H9 (cell line): Measurements from ENCODE around the gene NKX1-2. TPM values are rescaled to one million over a fixed set of nuclear protein-coding genes. Genes with fewer than 3 reads are reported as not detected.

Experiments used
- DNase-seq: peaks from one replicate; pipeline ENCODE4 v3.0.0-alpha.2; 2017
- H2AFZ ChIP-seq: one replicate; pipeline ENCODE4 v1.6.1; 2013; ENCODE audit warnings: mild to moderate bottlenecking, low read length, control low read depth, moderate library complexity
- H2AK5ac ChIP-seq: 2 replicates; pipeline ENCODE4 v1.6.1; 2013; ENCODE audit warnings: low read length, control low read depth, mixed read lengths; ENCODE audit not compliant: insufficient read length
- H2BK120ac ChIP-seq: one replicate; pipeline ENCODE4 v1.6.1; 2013; ENCODE audit warnings: low read depth, mild to moderate bottlenecking, low read length, control low read depth, inconsistent platforms; ENCODE audit not compliant: poor library complexity, severe bottlenecking
- H2BK12ac ChIP-seq: 2 replicates; pipeline ENCODE4 v1.6.1; 2013; ENCODE audit warnings: low read length, control low read depth, mixed read lengths, low read depth; ENCODE audit not compliant: insufficient read length
- H2BK15ac ChIP-seq: 2 replicates; pipeline ENCODE4 v1.6.1; 2013; ENCODE audit warnings: low read depth, low read length, control low read depth
- H2BK20ac ChIP-seq: one replicate; pipeline ENCODE4 v1.6.1; 2013; ENCODE audit warnings: low read depth, mild to moderate bottlenecking, low read length, control low read depth, inconsistent platforms; ENCODE audit not compliant: poor library complexity, severe bottlenecking
- H2BK5ac ChIP-seq: 2 replicates; pipeline ENCODE4 v1.6.1; 2013; ENCODE audit warnings: low read length, control low read depth, mixed read lengths; ENCODE audit not compliant: insufficient read length
- H3K14ac ChIP-seq: 2 replicates; pipeline ENCODE4 v1.6.1; 2013; ENCODE audit warnings: low read length, control low read depth; ENCODE audit not compliant: insufficient read depth
- H3K18ac ChIP-seq: 2 replicates; pipeline ENCODE4 v1.6.1; 2013; ENCODE audit warnings: low read depth, mild to moderate bottlenecking, mixed read lengths, low read length, control low read depth; ENCODE audit not compliant: insufficient read length
- H3K23ac ChIP-seq: 2 replicates; pipeline ENCODE4 v1.6.1; 2013; ENCODE audit warnings: low read length, control low read depth, mixed read lengths, low read depth; ENCODE audit not compliant: insufficient read length
- H3K23me2 ChIP-seq: 2 replicates; pipeline ENCODE4 v1.6.1; 2013; ENCODE audit warnings: low read depth, mild to moderate bottlenecking, mixed read lengths, low read length, control low read depth; ENCODE audit not compliant: insufficient read length, poor library complexity, severe bottlenecking
- H3K27ac ChIP-seq: 2 replicates; pipeline ENCODE4 v1.5.1; 2013; ENCODE audit warnings: low read length, control low read depth, mixed read lengths, low read depth; ENCODE audit not compliant: insufficient read length
- H3K27me3 ChIP-seq: 2 replicates; pipeline ENCODE4 v1.6.1; 2013; ENCODE audit warnings: low read length, control low read depth, inconsistent platforms; ENCODE audit not compliant: insufficient read depth
- H3K4ac ChIP-seq: 2 replicates; pipeline ENCODE4 v1.6.1; 2013; ENCODE audit warnings: low read depth, mild to moderate bottlenecking, control low read depth, inconsistent platforms, low read length, moderate library complexity
- H3K4me1 ChIP-seq: 2 replicates; pipeline ENCODE4 v1.6.1; 2013; ENCODE audit warnings: low read length, control low read depth, inconsistent platforms; ENCODE audit not compliant: insufficient read depth
- H3K4me2 ChIP-seq: 2 replicates; pipeline ENCODE4 v1.6.1; 2013; ENCODE audit warnings: low read length, control low read depth, mixed read lengths; ENCODE audit not compliant: insufficient read length, insufficient read depth
- H3K56ac ChIP-seq: 2 replicates; pipeline ENCODE4 v1.6.1; 2013; ENCODE audit warnings: low read depth, mild to moderate bottlenecking, mixed read lengths, low read length, control low read depth; ENCODE audit not compliant: insufficient read length
- H3K79me1 ChIP-seq: 2 replicates; pipeline ENCODE4 v1.6.1; 2013; ENCODE audit warnings: low read depth, mild to moderate bottlenecking, moderate library complexity, low read length, control low read depth, inconsistent platforms; ENCODE audit not compliant: insufficient read depth, poor library complexity, severe bottlenecking
- H3K79me2 ChIP-seq: 2 replicates; pipeline ENCODE4 v1.6.1; 2013; ENCODE audit warnings: low read length, control low read depth, inconsistent platforms; ENCODE audit not compliant: insufficient read depth
- H3K9ac ChIP-seq: 2 replicates; pipeline ENCODE4 v1.6.1; 2013; ENCODE audit warnings: low read length, control low read depth, mixed read lengths; ENCODE audit not compliant: insufficient read length; ENCODE audit errors: extremely low read depth
- H3K9me3 ChIP-seq: one replicate; pipeline ENCODE4 v1.6.1; 2013; ENCODE audit warnings: low read depth, low read length, inconsistent platforms; ENCODE audit not compliant: control insufficient read depth
- H3T11ph ChIP-seq: one replicate; pipeline ENCODE4 v1.6.1; 2013; ENCODE audit warnings: mild to moderate bottlenecking, low read length, control low read depth, inconsistent platforms
- H4K20me1 ChIP-seq: one replicate; pipeline ENCODE4 v1.6.1; 2013; ENCODE audit not compliant: control insufficient read depth, insufficient read length, insufficient read depth
- H4K5ac ChIP-seq: 2 replicates; pipeline ENCODE4 v1.6.1; 2013; ENCODE audit warnings: low read depth, mild to moderate bottlenecking, mixed read lengths, low read length, control low read depth; ENCODE audit not compliant: insufficient read length
- H4K8ac ChIP-seq: replicated peaks from 2 replicates; pipeline ENCODE4 v1.6.1; 2013; ENCODE audit warnings: low read length, control low read depth, mixed read lengths, low read depth; ENCODE audit not compliant: insufficient read length
- H4K91ac ChIP-seq: 2 replicates; pipeline ENCODE4 v1.6.1; 2013; ENCODE audit warnings: low read depth, mild to moderate bottlenecking, moderate library complexity, mixed read lengths, low read length, control low read depth; ENCODE audit not compliant: insufficient read length
- H3K27ac Mint-ChIP-seq, 3 experiments: 2 replicates in 2 of 3; 3 replicates in 1 of 3; pipeline ENCODE4 v1.8.0; 2020 to 2021; ENCODE audit warnings: mixed read lengths in 3 of 3, mild to moderate bottlenecking in 1 of 3, moderate library complexity in 1 of 3
- H3K27me3 Mint-ChIP-seq: 2 replicates; pipeline ENCODE4 v1.8.0; 2021; ENCODE audit warnings: low read depth, mild to moderate bottlenecking, moderate library complexity, mixed read lengths
- H3K36me3 Mint-ChIP-seq, 3 experiments: 2 replicates in 2 of 3; 3 replicates in 1 of 3; pipeline ENCODE4 v1.8.0; 2020 to 2021; ENCODE audit warnings: low read depth in 3 of 3, mixed read lengths in 3 of 3; ENCODE audit not compliant: insufficient read depth in 1 of 3
- H3K4me1 Mint-ChIP-seq, 2 experiments: 2 replicates each; pipeline ENCODE4 v1.8.0; 2020; ENCODE audit warnings: mixed read lengths in 2 of 2
- H3K4me3 Mint-ChIP-seq, 2 experiments: 2 replicates in 1 of 2; 3 replicates in 1 of 2; pipeline ENCODE4 v1.8.0; 2020 to 2021; ENCODE audit warnings: mild to moderate bottlenecking in 2 of 2, mixed read lengths in 2 of 2, moderate library complexity in 1 of 2
- H3K9me3 Mint-ChIP-seq, 2 experiments: 2 replicates in 1 of 2; 3 replicates in 1 of 2; pipeline ENCODE4 v1.8.0; 2020; ENCODE audit warnings: mild to moderate bottlenecking in 2 of 2, mixed read lengths in 2 of 2, moderate library complexity in 1 of 2
- CTCF ChIP-seq: fragments of 200-600 bp; sonication (generic); conservative IDR thresholded peaks from 3 replicates; pipeline ENCODE4 v1.8.0; 2021; ENCODE audit warnings: antibody characterized with exemption, mild to moderate bottlenecking
- WGBS: extraction: QIAGEN DNeasy Blood & Tissue Kit; methylation state at CpG from one replicate; pipeline ENCODE4 v1.1.7; 2013; ENCODE audit warnings: missing lambda C conversion rate, low lambda C conversion rate, mixed read lengths; ENCODE audit not compliant: insufficient read length; ENCODE audit errors: extremely low coverage; 5-methylcytosine and 5-hydroxymethylcytosine counted together
- total RNA-seq: library from RNA; stranded (reverse); gene quantifications from 2 replicates; pipeline ENCODE4 v1.2.1, GENCODE V29; 2021

The NKX1-2 gene
- total RNA-seq, 1 experiment from 2014 or later, result 15.3 TPM

- Histone ChIP-seq H3K23ac (no peak overlapping the region), H3K4me1 (no peaks in the 10 kb centered on the region), H2AFZ (no peak overlapping the region), H2AK5ac (no peak overlapping the region), H3K18ac (no peak overlapping the region), H3K4me2 (no peak overlapping the region), H3K27ac (no peak overlapping the region), H3K27me3 (no peaks in the 10 kb centered on the region), H4K20me1 (no peaks in the 10 kb centered on the region), H4K5ac (no peak overlapping the region), H2BK120ac (no peak overlapping the region), H4K8ac (no peak overlapping the region), H3K9ac (no peak overlapping the region), H3K9me3 (no peaks in the 10 kb centered on the region), H2BK5ac (no peak overlapping the region), H4K91ac (no peak overlapping the region), H3T11ph (no peak overlapping the region), H3K14ac (no peak overlapping the region), H2BK20ac (no peak overlapping the region), H3K23me2 (no peaks in the 10 kb centered on the region), H3K56ac (no peak overlapping the region), H3K4ac (no peak overlapping the region), H3K79me2 (no peaks in the 10 kb centered on the region), H3K79me1 (no peaks in the 10 kb centered on the region), H2BK15ac (no peak overlapping the region), H2BK12ac (no peak overlapping the region)
- Mint-ChIP-seq H3K36me3 (no peaks in the 10 kb centered on the region), H3K4me3 (no peak overlapping the region), H3K27ac (peak overlapping the region in 1 of 3 experiments; percentile 52; a peak in 1 of 7 replicates), H3K27me3 (peaks cover 2% of the 10 kb centered on the region), H3K4me1 (peaks cover 13 to 14% of the 10 kb centered on the region in 2 experiments), H3K9me3 (no peaks in the 10 kb centered on the region)
- WGBS, result no CpG with 5 or more reads among the region's 3 CpGs
- TF ChIP-seq CTCF, result no peak
- no peak for DNase-seq
Measured at GRCh38 chr10:124433461-124433860, 16.4 kb downstream of the NKX1-2 start.
